Common myeloid progenitor, CD34-positive (primary cell): ENCODE measurements around the gene ARIH1.

Experiments
- CTCF ChIA-PET: fragments of 350-600 bp; sonication (Branson Sonifier 250); formaldehyde crosslinking; loops from one replicate; lab custom pipeline; 2021; ENCODE audit warnings: antibody characterized with exemption; lab: Charles Lee
- POLR2A ChIA-PET: fragments of 350-600 bp; sonication (Branson Sonifier 250); formaldehyde crosslinking; loops from one replicate; lab custom pipeline; 2021; ENCODE audit warnings: antibody characterized with exemption; lab: Charles Lee
- DNase-seq, 3 donors: peaks; one replicate each; pipeline versions ENCODE4 v3.0.0 to v3.0.0-alpha.2; 2013
- H3K27ac ChIP-seq, 2 experiments: 1 replicate in 1 of 2; 2 replicates in 1 of 2; pipeline ENCODE4 v1.7.0; 2013; ENCODE audit warnings: inconsistent platforms in 2 of 2, low read length in 2 of 2, mild to moderate bottlenecking in 2 of 2, low read depth in 1 of 2, moderate library complexity in 1 of 2; ENCODE audit not compliant: severe bottlenecking in 2 of 2, insufficient read depth in 1 of 2, poor library complexity in 1 of 2
- H3K27me3 ChIP-seq, 5 experiments: replicated peaks in 2 of 5; 1 replicate in 3 of 5; 2 replicates in 2 of 5; pipeline versions ENCODE4 v1.6.1 to v1.7.0; 2013; ENCODE audit warnings: low read length in 4 of 5, mild to moderate bottlenecking in 2 of 5, moderate library complexity in 2 of 5, inconsistent platforms in 1 of 5; ENCODE audit not compliant: insufficient read depth in 5 of 5, control insufficient read depth in 4 of 5
- H3K36me3 ChIP-seq, 4 experiments: 1 replicate in 2 of 4; 2 replicates in 2 of 4; pipeline versions ENCODE4 v1.6.1 to v1.7.0; 2013; ENCODE audit warnings: low read length in 3 of 4, control low read depth in 1 of 4, mild to moderate bottlenecking in 1 of 4; ENCODE audit not compliant: control insufficient read depth in 4 of 4, insufficient read depth in 4 of 4
- H3K4me1 ChIP-seq, 4 experiments: 1 replicate in 3 of 4; 2 replicates in 1 of 4; pipeline versions ENCODE4 v1.6.1 to v1.7.1; 2013; ENCODE audit warnings: low read length in 3 of 4, mild to moderate bottlenecking in 3 of 4, control low read depth in 1 of 4, inconsistent platforms in 1 of 4, moderate library complexity in 1 of 4; ENCODE audit not compliant: control insufficient read depth in 4 of 4, insufficient read depth in 4 of 4; ENCODE audit errors: control extremely low read depth in 1 of 4
- H3K4me3 ChIP-seq, 7 experiments: 1 replicate in 4 of 7; 2 replicates in 3 of 7; pipeline versions ENCODE4 v1.5.1 to v1.7.0; 2013; ENCODE audit warnings: mild to moderate bottlenecking in 7 of 7, low read length in 6 of 7, moderate library complexity in 6 of 7, inconsistent platforms in 2 of 7, low read depth in 2 of 7, control low read depth in 1 of 7; ENCODE audit not compliant: insufficient read depth in 4 of 7, control insufficient read depth in 1 of 7; ENCODE audit errors: extremely low read depth in 1 of 7
- H3K9me3 ChIP-seq, 5 experiments: 1 replicate in 4 of 5; 2 replicates in 1 of 5; pipeline versions ENCODE4 v1.6.1 to v1.7.1; 2013; ENCODE audit warnings: low read length in 4 of 5, mild to moderate bottlenecking in 2 of 5, inconsistent platforms in 1 of 5, low read depth in 1 of 5, moderate library complexity in 1 of 5; ENCODE audit not compliant: control insufficient read depth in 4 of 5, insufficient read depth in 2 of 5; ENCODE audit errors: control extremely low read depth in 1 of 5
- WGBS: methylation state at CpG from one replicate; pipeline ENCODE4 v1.1.5; 2013; ENCODE audit not compliant: insufficient coverage; 5-methylcytosine and 5-hydroxymethylcytosine counted together

ARIH1 gene

GRCh38 chr15:72588096-72588495 is 114.0 kb downstream of the ARIH1 start:
- H3K27me3 ChIP-seq, result no peaks in the 10 kb centered on the region
- H3K27ac ChIP-seq, result no peak overlapping the region
- 100% methylated on average over 1 of the region's 3 CpGs for WGBS
- peaks cover 9 to 24% (median 18%) of the 10 kb centered on the region in 4 experiments for H3K36me3 ChIP-seq
- H3K4me3 ChIP-seq, result no peak overlapping the region
- ChIA-PET POLR2A (no interaction called here), CTCF (interaction anchor here (1.7 kb wide), 1 partner anchor 10 kb away, joined by 5 read pairs; no protein-coding TSS in a partner anchor)
- H3K9me3 ChIP-seq, result no peaks in the 10 kb centered on the region
- no peak for DNase-seq
- no peaks in the 10 kb centered on the region for H3K4me1 ChIP-seq

GRCh38 chr15:72590427-72590826 is 116.3 kb downstream of the ARIH1 start:
- 100% methylated on average over 1 of the region's 1 CpG for WGBS

DNA sequence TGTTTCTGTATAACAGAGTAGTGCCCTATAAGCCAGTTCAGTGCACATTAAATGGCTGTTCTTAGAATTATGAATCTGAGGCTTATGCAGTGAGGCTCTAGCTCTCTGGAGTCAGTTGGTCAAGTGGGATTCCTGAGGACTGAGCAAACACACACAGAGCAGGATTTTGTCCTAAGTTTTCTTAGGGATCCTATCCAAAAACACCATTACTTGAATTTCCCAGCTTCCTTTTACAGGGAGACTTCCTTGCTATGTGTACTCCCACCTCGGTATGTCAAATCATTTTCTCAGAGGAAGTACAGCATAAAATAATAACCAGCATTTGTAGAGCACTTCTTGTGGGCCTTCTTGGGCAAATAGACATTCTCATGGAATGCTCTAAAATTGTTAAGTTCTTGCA is 117.2 kb downstream of the ARIH1 start:
- Histone ChIP-seq H3K27ac (no peak overlapping the region), H3K9me3 (no peaks in the 10 kb centered on the region), H3K4me1 (no peaks in the 10 kb centered on the region), H3K27me3 (no peaks in the 10 kb centered on the region), H3K4me3 (no peak overlapping the region), H3K36me3 (peaks cover 0 to 3% (median 0%) of the 10 kb centered on the region in 4 experiments)
- POLR2A ChIA-PET, result no interaction called here
- no peak for DNase-seq
- CTCF ChIA-PET, result interaction anchor here (3.0 kb wide), 1 partner anchor 9 kb away, joined by 11 read pairs; no protein-coding TSS in a partner anchor
- 20% methylated on average over 1 of the region's 1 CpG for WGBS

More at GRCh38 chr15:72590427-72590826, 116.3 kb downstream of the ARIH1 start:
- H3K36me3 ChIP-seq, result peaks cover 0 to 5% (median 4%) of the 10 kb centered on the region in 4 experiments
- DNase-seq, result no peak
- no peaks in the 10 kb centered on the region for H3K9me3 ChIP-seq
- CTCF ChIA-PET, result interaction anchor here (3.0 kb wide), 1 partner anchor 10 kb away, joined by 11 read pairs; no protein-coding TSS in a partner anchor
- H3K27me3 ChIP-seq, result no peaks in the 10 kb centered on the region
- no peak overlapping the region for H3K27ac ChIP-seq
- no peaks in the 10 kb centered on the region for H3K4me1 ChIP-seq
- POLR2A ChIA-PET, result no interaction called here
- no peak overlapping the region for H3K4me3 ChIP-seq

- Histone ChIP-seq H3K27me3 (no peaks in the 10 kb centered on the region), H3K27ac (no peak overlapping the region), H3K4me1 (no peaks in the 10 kb centered on the region), H3K9me3 (no peaks in the 10 kb centered on the region), H3K4me3 (no peak overlapping the region), H3K36me3 (peaks cover 0 to 3% (median 0%) of the 10 kb centered on the region in 4 experiments)
- CTCF ChIA-PET, result no interaction called here
- POLR2A ChIA-PET, result no interaction called here
- 100% methylated on average over 1 of the region's 2 CpGs for WGBS
- DNase-seq, result peak in 1 of 3 donors; percentile 3
These were observed 118.0 kb downstream of the ARIH1 start for GRCh38 chr15:72592097-72592496.

DNA sequence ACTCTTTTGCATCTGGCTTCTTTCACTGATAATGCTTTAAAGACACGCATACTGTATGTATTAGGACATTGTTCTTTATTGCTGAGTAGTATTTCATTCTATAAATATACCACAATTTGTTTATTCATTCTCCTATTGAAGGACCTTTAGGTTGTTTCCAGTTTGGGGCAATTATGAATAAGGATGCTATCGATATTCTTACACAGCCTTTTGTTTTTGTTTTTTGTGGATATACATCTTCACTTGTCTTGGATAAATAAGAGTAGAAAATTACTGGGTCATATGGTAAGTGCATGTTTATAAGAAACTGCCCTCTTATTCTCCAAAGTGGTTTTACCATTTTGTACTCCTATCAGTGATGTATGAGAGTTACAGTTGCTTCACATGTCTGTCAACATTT is 118.5 kb downstream of the ARIH1 start:
- CTCF ChIA-PET, result no interaction called here
- no peak for DNase-seq
- no peak overlapping the region for H3K27ac ChIP-seq
- POLR2A ChIA-PET, result no interaction called here
- H3K27me3 ChIP-seq, result no peaks in the 10 kb centered on the region
- no peaks in the 10 kb centered on the region for H3K4me1 ChIP-seq
- no peaks in the 10 kb centered on the region for H3K9me3 ChIP-seq
- H3K4me3 ChIP-seq, result no peak overlapping the region
- WGBS, result no CpG with 5 or more reads among the region's 2 CpGs
- peaks cover 0 to 3% (median 0%) of the 10 kb centered on the region in 4 experiments for H3K36me3 ChIP-seq

GRCh38 chr15:72593838-72594237 is 119.7 kb downstream of the ARIH1 start:
- no peaks in the 10 kb centered on the region for H3K9me3 ChIP-seq
- H3K36me3 ChIP-seq, result no peaks in the 10 kb centered on the region
- H3K27ac ChIP-seq, result no peak overlapping the region
- ChIA-PET POLR2A (no interaction called here), CTCF (no interaction called here)
- H3K27me3 ChIP-seq, result no peaks in the 10 kb centered on the region
- 100% methylated on average over 2 of the region's 4 CpGs for WGBS
- no peak overlapping the region for H3K4me3 ChIP-seq
- no peaks in the 10 kb centered on the region for H3K4me1 ChIP-seq
- DNase-seq, result no peak

DNA sequence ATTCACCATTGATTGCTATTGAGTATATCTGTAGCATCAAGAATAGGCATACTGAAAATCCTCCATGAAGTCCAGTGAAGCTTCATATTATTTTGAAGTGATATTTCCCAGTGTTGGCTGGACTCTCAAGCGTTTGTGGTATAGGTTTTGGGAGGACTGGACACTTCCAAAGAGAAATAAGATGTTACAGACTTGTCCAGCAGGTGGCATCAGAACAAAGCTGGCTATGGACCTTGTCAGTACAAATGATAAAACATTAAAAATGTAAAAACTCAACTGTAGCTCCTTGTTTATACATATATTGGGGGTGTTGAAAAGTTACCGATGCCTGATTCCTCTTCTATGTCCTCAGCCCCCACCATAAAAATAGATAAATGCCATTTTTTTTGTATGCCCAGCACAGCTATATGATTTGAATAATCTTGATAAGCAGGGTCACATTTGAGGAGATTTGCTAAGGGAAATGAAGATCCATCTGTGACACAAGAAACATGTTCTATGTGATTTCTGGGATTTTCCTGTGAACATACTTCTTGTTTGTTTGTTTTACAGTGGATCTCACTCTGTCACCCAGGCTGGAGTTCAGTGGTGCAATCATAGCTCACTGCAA is 125.8 kb downstream of the ARIH1 start:
- peaks cover 0 to 2% (median 0%) of the 10 kb centered on the region in 5 experiments for H3K27me3 ChIP-seq
- H3K4me3 ChIP-seq, result no peak overlapping the region
- no peak overlapping the region for H3K27ac ChIP-seq
- no peaks in the 10 kb centered on the region for H3K9me3 ChIP-seq
- CTCF ChIA-PET, result interaction anchor here (0.7 to 2.1 kb wide), 18 partner anchors 8 to 482 kb away, joined by 3 to 11 read pairs (median 3); no protein-coding TSS in a partner anchor
- no peaks in the 10 kb centered on the region for H3K4me1 ChIP-seq
- POLR2A ChIA-PET, result no interaction called here
- WGBS, result 33% methylated on average over 1 of the region's 2 CpGs
- no peaks in the 10 kb centered on the region for H3K36me3 ChIP-seq
- DNase-seq, result peak; percentile 44 to 64 (median 50)
